Eye (tissue), 1 donor: ENCODE data around the gene S100A12.
"Not testable (repeated sequence)": the region's sequence is repeated elsewhere in the genome, so short reads cannot be mapped to it uniquely, and the experiment has no call there.

ENCODE experiments used
- DNase-seq: peaks from one replicate; pipeline ENCODE4 v3.0.0-alpha.2; 2015

The S100A12 gene

DNA sequence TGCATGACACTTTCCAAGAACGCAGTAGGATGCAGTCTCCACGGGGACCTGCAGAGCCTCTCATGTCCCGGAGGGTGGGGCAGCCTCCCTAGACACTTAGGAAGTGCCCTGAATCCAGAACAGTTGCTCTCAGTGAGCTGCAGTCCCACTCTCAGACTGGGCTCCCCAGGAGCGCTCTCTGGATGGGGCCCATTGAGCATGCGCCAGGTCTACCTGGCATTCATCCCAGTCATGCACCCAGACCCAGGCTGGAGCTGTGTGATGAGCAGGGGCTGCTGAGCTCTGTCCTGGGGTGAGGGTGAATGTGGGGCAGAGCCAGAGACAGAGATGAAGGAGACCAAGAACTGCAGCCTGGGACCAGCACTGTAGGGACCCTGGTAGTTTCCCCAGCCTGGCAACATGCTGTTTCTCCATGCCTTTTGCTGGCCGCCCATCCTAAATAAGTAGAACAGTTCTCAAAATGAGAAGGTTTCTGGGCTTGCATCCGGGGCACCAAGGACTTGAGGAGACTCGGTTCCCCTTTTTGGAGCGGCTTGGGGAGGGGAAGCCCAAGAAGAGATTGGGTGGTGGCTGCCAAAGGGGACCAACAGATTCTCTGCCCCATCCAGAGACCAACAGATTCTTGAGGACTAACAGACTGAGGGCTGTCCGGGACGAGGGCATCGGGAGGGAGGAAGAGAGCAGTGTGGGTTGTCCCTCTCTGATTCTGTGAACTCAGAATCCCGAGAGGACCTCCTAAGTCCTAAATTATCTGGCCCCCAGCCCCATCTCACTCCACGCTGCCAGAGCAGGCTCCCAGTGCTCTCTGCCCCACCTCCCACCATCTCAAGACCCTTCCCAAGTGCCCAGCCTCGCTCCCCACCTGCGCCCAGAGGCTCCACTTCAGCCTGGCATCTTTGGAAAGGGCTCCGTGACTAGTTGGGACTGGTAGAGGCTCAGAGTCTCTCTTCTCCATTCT, 25.8 kb downstream of the S100A12 start:
- no peak for DNase-seq

- no peak for DNase-seq
Observed at GRCh38 chr1:153348511-153349362, 26.7 kb downstream of the S100A12 start, which contains the start of gene PGLYRP4. TSS of gene PGLYRP4 (minus strand) at chr1:153348841. CDS start at chr1:153347932, 909 bp downstream.

DNA sequence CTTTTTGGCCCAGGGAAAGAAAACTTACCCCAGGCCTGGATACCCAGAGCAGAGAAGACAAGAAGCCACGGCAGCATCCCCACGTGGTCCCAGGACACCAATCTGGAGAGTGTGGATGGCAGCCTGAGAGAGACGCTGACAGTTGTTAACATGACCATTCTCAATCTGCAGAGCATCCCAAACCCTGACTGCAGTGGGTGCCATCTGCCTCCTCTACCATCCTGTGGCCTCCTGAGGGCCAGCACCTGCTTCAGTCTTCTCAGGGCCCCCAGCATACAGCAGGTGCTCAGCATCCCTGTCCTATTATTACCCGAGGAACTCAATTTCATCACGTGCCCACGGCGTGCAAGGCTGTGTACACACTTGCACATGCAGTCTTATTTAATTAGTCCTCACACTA, 27.6 kb downstream of the S100A12 start:
- no peak for DNase-seq

DNA sequence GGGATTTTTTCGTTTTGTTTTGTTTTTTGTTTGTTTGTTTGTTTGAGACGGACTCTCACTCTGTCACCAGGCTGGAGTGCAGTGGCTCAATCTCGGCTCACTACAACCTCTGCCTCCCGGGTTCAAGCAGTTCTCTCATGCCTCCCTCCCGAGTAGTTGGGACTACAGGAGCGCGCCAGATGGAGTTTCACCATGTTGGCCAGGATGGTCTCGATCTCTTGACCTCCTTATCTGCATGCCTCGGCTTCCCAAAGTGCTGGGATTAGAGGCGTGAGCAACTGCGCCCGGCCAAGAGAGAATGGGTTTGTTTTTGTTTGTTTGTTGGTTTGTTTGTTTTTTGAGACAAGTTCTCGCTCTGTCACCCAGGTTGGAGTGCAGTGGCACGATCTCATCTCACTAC, 28.4 kb downstream of the S100A12 start:
- not testable (repeated sequence) for DNase-seq

DNA sequence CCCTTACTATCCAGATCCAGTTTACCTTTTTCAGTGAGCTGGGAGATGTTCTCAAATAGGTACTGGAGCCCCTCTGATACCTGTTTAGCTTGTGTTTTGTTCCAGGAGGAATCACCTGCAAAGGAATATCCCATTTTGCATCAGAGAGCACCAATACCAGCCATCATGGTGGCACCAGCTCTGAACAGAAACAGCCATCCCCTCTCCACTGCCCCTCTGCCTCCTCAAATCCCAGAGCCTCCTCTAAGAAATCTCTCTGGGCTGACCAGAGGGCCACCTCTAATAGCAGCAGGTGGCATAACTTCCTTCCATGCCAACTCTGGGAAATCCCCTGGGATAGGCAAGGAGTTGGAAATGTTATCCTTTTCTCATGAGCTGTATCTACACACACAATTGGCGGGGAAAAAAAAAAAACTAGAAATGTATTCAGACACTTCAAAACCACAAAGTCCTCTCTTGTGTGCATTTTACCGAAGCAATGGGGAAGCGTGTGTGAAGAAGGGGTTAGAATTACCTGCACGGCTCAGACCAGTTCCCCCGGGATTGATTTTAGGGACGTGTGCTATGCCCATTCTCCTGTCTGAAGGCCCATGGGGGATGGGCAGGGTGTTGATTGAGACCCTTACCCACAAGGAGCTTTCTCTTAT, 29.2 kb downstream of the S100A12 start:
- no peak for DNase-seq

DNA sequence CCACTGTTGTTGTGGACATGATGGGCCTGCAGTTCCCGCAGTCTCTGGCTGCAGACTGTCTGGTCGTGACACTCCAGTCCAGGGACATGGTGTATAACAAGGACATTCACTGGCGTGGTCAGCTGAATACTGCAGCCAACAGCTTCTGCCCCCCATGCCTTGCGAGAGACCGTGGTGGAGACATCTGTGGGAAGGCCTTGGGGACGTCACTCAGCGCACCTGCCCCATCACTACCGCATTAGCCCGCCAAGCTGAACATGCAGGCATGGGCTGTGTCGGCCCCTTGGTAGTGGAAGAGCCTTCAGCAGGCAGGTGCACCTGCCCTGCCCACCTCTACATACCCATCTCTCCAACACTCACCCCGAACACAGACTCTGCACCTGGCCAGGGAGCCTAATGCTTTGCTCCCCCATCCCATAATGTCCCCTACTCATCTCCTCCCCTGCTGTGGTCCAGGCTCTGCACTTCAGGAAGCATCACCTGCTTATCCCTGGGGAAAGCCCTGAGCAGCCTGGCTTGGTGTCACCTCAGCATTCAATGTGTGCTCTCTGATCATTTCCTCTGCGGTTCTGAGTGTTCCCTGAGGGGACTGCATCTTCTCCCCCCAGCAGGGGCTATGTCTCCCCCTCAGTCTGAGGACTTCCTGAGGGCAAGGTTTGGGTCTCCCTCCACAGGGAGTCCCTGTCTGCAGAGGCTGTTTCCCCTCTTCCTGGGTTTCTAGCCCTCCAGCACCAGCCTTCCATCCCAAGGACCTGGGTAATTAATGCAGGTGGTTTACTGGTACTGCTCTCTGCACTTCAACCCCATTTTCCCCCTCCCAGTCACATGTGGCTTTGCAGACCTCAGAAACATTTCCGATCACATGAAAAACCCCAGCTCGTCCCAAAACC, 30.0 kb downstream of the S100A12 start:
- DNase-seq: no peak

DNA sequence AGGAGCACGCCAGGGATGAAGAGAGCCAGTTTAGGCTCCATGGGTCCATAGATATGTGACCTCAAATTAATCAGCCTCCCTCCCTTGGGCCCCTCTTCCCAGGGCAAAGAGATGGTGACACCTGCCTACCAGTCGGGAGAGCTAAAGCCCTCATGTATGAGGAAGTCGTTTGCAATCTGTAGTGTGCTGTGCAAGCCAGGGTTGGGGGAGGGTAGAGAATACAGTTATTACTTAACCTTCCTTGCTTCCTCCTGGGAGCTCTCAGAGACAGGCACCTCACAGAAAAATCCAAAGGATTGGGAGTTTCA, 30.7 kb downstream of the S100A12 start:
- no peak for DNase-seq

DNA sequence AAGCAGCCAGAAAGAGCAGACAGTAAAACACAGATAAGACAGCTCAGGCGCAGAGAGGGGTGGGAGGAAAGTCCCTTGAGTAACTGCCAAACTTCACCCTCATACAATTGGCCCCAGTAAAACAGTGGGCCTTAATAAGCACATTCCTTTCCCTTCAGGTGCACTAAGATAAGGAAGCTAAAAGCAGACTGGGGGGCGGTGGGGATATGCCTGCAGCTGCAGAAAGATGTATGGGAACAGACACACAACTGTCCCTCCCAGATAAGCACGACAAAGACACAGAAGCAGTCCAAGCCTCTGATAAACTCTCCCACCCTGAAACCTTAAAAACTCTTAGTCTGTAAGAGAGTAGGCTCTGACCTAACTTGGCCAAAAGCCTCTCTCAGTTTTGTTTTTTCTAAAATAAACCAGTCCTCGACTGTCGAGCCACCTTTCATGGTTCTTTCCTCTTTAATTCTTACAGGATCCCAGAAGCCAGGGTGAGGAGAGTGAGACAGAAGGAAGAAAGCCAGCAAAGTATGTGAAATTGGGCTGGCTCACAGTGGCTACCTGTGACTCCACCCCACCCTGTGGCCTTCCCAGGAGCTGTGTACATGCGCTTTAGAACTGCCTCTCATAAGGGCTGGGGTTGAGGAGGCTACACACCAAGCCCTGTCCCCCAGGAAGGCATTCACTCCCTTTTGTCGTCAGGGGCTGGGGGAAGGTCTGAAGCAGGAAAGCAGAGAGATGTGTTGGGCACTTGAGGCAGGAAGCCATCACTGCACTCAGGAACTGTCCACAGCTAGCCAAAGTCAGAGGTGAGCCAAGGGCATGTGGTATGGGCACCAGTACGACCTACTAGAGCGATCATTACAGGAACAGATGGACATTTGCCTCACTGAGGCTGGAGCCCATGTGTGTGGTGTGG, 31.4 kb downstream of the S100A12 start:
- DNase-seq: no peak

GRCh38 chr1:153343040-153343681, 32.3 kb downstream of the S100A12 start:
- no peak for DNase-seq

DNA sequence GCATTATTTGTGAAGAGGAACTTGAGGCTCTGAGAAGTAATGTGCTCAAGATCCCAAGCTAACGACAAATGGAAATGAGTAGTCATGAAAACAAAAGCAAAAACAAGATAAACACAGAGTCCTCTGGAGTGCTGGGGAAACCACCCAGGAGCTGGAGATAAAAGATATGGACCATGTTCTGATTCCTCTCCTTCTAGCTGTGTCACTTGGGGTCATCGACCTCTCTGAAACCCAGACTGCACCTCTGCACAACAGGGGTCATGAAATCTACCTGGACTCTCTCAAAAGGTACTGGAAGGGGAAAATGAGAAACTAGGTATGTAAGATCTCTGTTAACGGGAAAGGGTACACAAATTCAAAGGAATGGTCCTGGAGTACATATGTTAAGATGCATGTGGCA, 33.2 kb downstream of the S100A12 start:
- DNase-seq: no peak

- DNase-seq: no peak
Observed at GRCh38 chr1:153341431-153341934, 33.9 kb downstream of the S100A12 start.

- DNase-seq: no peak
Observed at GRCh38 chr1:153340356-153340755, 35.1 kb downstream of the S100A12 start.

GRCh38 chr1:153339802-153340201, 35.6 kb downstream of the S100A12 start:
- no peak for DNase-seq

DNA sequence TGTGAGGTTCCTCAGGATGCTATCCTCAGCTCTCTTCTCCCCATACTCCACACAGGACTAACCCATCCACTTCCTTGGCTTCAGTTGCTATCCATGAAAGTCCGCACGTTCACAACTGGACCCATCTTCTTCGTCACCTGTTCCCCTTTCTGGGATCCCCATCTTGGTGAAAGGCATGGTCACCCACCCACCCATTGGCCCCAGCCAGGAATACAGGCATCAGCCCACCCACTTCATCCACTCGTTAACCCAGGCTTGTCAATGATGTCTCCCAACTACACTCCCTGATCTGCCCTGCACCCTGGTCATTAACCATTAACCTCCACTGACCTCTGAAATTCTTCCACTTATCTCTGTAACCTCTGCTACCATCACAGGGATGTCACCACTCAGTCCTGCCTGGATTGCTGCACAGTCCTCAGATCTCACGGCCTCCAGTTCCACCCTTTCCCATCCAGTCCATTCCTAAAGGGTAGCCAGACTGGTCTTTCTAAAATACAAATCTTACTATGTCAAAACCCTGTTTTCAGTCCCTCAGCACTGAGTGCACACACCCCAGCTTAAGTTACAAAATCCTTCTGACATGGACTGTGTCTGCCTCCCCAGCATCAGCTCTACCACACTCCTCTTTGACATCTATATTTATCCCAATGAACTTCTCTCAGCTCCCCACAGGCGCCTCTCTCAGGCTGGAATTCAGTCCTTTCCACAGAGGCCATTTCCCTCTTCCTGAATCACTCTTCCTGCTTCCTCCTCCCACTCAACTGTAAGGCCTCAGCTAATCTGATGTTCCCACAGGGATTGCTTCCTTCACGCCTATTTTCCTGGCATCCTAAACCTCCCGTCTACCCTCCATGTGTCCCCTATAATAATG, 37.2 kb downstream of the S100A12 start:
- DNase-seq: no peak

- DNase-seq: no peak
Observed at GRCh38 chr1:153336650-153337049, 38.8 kb downstream of the S100A12 start.

- no peak for DNase-seq
Observed at GRCh38 chr1:153333902-153334301, 41.5 kb downstream of the S100A12 start.

DNA sequence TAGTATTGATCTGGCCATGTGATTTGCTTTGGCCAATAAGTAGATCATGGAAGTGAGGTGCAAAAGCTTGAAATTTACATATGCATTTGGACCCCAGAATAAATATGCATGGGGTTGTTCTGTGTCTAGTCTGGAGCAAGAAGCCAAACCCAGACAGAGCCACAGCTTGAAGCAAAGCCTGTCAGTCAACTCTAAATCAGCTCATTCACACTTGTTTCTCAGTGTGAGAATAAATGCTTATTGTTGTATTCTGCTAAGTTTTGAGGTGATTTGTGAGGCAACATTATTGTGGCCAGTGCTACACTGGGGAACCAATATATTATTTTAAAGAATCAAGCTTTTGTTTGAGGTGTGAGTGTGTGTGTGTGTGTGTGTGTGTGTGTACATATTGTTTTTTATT, 50.5 kb downstream of the S100A12 start:
- DNase-seq: no peak
